NCI-H187 treated with DMSO at 0.1 percent for 48 hours (cell line): ENCODE measurements around the gene ASTN2.

Source experiments
- DNase-seq: peaks from one replicate; lab custom pipeline; 2025; lab: John Stamatoyannopoulos, UW

ASTN2 gene

GRCh38 chr9:116741086-116741740 is 673.6 kb downstream of the ASTN2 start:
- no peak for DNase-seq

- DNase-seq = no peak
Observed at GRCh38 chr9:116737152-116737546, 677.7 kb downstream of the ASTN2 start.

GRCh38 chr9:116736399-116737151 is 678.3 kb downstream of the ASTN2 start:
- no peak for DNase-seq

- DNase-seq = no peak
Observed at GRCh38 chr9:116733010-116733641, 681.7 kb downstream of the ASTN2 start.

- DNase-seq = no peak
Observed at GRCh38 chr9:116726602-116727001, 688.3 kb downstream of the ASTN2 start.

- no peak for DNase-seq
Observed at GRCh38 chr9:116724123-116724522, 690.7 kb downstream of the ASTN2 start.

GRCh38 chr9:116721944-116722343 is 692.9 kb downstream of the ASTN2 start:
- DNase-seq = no peak

- no peak for DNase-seq
Observed at GRCh38 chr9:116721411-116721810, 693.4 kb downstream of the ASTN2 start.

- no peak for DNase-seq
Observed at GRCh38 chr9:116720111-116720510, 694.7 kb downstream of the ASTN2 start.

GRCh38 chr9:116718111-116718510 is 696.7 kb downstream of the ASTN2 start:
- DNase-seq = no peak

- no peak for DNase-seq
Observed at GRCh38 chr9:116717150-116717549, 697.7 kb downstream of the ASTN2 start.

- DNase-seq = no peak
Observed at GRCh38 chr9:116716438-116716837, 698.4 kb downstream of the ASTN2 start.

GRCh38 chr9:116715751-116716150 is 699.1 kb downstream of the ASTN2 start:
- no peak for DNase-seq

GRCh38 chr9:116713271-116713670 is 701.6 kb downstream of the ASTN2 start:
- no peak for DNase-seq

GRCh38 chr9:116712781-116713180 is 702.1 kb downstream of the ASTN2 start:
- no peak for DNase-seq

GRCh38 chr9:116706310-116707290 is 708.3 kb downstream of the ASTN2 start:
- DNase-seq = no peak

GRCh38 chr9:116705531-116705930 is 709.3 kb downstream of the ASTN2 start:
- DNase-seq = no peak

- no peak for DNase-seq
Observed at GRCh38 chr9:116704470-116704869, 710.4 kb downstream of the ASTN2 start.

GRCh38 chr9:116703634-116704033 is 711.2 kb downstream of the ASTN2 start:
- no peak for DNase-seq

GRCh38 chr9:116701940-116702642 is 712.8 kb downstream of the ASTN2 start:
- no peak for DNase-seq
